Left ventricle myocardium inferior (tissue), 1 donor: ENCODE data around the gene ASTN2. TPM values are rescaled to one million over a fixed set of nuclear protein-coding genes. Genes with fewer than 3 reads are reported as not detected.
A peak's percentile ranks its signal among the peaks of the same experiment; 100 is the strongest.

Experiments
- DNase-seq: peaks from one replicate; pipeline ENCODE4 v3.0.0-alpha.2; 2020
- H3K27ac ChIP-seq: fragments of 200-600 bp; replicated peaks from 2 replicates; pipeline ENCODE4 v1.8.0; 2021
- H3K27me3 ChIP-seq: fragments of 200-600 bp; 2 replicates; pipeline ENCODE4 v1.8.0; 2021; ENCODE audit warnings: low read depth
- H3K36me3 ChIP-seq: fragments of 200-600 bp; 2 replicates; pipeline ENCODE4 v1.8.0; 2021
- H3K4me1 ChIP-seq: fragments of 200-600 bp; 2 replicates; pipeline ENCODE4 v1.8.0; 2021
- H3K4me3 ChIP-seq: fragments of 200-600 bp; 2 replicates; pipeline ENCODE4 v1.8.0; 2021; ENCODE audit warnings: mild to moderate bottlenecking, moderate library complexity
- H3K9me3 ChIP-seq: fragments of 200-600 bp; replicated peaks from 2 replicates; pipeline ENCODE4 v1.8.0; 2021
- CTCF ChIP-seq: fragments of 200-600 bp; IDR thresholded peaks from 2 replicates; pipeline ENCODE4 v1.8.0; 2021; ENCODE audit warnings: antibody characterized with exemption, mild to moderate bottlenecking, borderline replicate concordance
- intact Hi-C: fragments of 100-400 bp; cut with micrococcal nuclease; formaldehyde crosslinking; loops from one replicate; pipeline ENCODE4 v1.11.0; 2022
- total RNA-seq: library from RNA; stranded (reverse); fragmentation: NEBNext Ultra II Directional; extraction: Animal tissue kit (Norgen Biotek cat#: 25700); gene quantifications from one replicate; pipeline ENCODE4 v1.2.1, GENCODE V29; 2021
- donor health status: DM: no; HTN: yes; CAD: no; lungs with severe emphysema.

ASTN2 gene
- total RNA-seq, 1 donor from 2014 or later: 6.1 TPM

- Histone ChIP-seq H3K4me3 (no peak overlapping the region), H3K27ac (no peak overlapping the region), H3K27me3 (peaks cover 97% of the 10 kb centered on the region), H3K4me1 (peaks cover 27% of the 10 kb centered on the region), H3K9me3 (no peaks in the 10 kb centered on the region), H3K36me3 (no peaks in the 10 kb centered on the region)
- DNase-seq: no peak
- intact Hi-C loops: no loop called here
- TF ChIP-seq CTCF: no peak
Observed at GRCh38 chr9:117412006-117412715, 2.7 kb downstream of the ASTN2 start.

DNA sequence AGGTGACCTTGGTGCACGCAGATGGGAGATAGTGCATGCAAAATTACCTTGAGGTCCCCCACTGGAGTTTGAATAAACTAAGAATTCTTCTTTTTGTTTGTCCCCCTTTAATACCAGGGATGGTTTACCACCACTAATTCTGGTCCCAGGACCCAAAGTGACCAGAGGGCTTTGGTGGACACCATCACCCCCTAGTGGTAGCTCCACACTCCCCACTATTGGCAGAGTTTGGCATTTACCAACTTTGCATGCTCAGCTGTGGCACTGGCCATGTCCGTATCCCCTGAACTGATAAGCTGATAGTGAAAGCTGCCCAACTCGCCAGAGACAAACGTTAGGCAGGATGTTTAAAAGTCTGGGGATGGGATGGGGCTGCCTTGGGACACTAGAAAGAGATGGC lies 3.3 kb downstream of the ASTN2 start:
- TF ChIP-seq CTCF: peak; percentile 57
- no peaks in the 10 kb centered on the region for H3K36me3 ChIP-seq
- H3K27me3 ChIP-seq: peaks cover 95% of the 10 kb centered on the region
- H3K4me3 ChIP-seq: no peak overlapping the region
- intact Hi-C loops: no loop called here
- DNase-seq: no peak
- H3K27ac ChIP-seq: no peak overlapping the region
- peaks cover 27% of the 10 kb centered on the region for H3K4me1 ChIP-seq
- no peaks in the 10 kb centered on the region for H3K9me3 ChIP-seq

DNA sequence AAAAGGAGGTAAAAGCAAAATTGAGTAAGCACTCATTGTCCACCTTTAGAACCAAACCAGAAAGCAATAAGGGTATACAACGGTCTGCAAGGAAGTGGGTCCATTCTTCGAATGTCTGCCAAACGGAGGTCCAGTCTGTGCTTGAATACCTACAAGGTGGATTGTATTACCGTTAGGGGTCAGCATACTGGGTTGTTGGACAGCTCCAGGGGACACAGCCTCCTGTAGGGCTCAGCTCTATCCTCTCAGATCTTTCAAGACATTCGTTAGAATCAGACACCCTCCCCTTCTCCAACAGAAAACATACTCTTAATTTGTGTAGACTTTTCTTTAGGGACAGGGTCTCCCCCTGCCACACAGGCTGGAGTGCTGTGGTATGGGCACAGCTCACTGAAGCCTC lies 5.5 kb downstream of the ASTN2 start:
- H3K36me3 ChIP-seq: no peaks in the 10 kb centered on the region
- peaks cover 16% of the 10 kb centered on the region for H3K4me1 ChIP-seq
- H3K9me3 ChIP-seq: no peaks in the 10 kb centered on the region
- intact Hi-C loops: no loop called here
- peaks cover 95% of the 10 kb centered on the region for H3K27me3 ChIP-seq
- H3K27ac ChIP-seq: no peak overlapping the region
- no peak for DNase-seq
- H3K4me3 ChIP-seq: no peak overlapping the region
- TF ChIP-seq CTCF: no peak

DNA sequence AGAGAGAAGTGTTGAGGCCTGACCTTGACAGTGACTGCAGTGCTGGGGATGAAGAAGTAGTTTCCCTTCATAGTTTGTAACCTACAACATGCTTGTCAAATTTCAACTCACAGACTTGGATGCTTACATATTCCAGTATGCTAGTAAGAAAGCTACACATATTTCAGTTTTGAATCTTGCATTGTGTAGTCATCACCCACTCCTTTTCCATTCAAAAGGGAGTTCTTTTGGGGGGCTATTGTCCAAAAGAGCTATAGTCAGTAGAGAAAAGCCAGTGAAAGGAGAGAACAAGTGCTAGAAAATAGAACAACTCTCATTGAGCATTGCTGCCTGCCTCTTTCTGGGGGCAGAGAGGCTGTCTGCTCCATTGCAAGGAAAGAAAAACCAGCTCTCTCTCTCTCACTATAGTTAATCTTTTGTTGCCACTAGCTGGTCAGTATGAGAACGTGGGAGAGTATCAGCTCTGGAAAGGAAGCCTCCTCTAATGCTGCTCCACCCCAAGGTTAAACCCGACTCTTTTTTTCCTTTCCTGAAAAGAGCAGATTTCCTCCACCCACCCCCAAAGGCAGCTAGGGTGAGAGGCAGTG lies 7.3 kb downstream of the ASTN2 start:
- DNase-seq: no peak
- no peak overlapping the region for H3K4me3 ChIP-seq
- H3K27me3 ChIP-seq: peaks cover 95% of the 10 kb centered on the region
- H3K9me3 ChIP-seq: no peaks in the 10 kb centered on the region
- intact Hi-C loops: no loop called here
- no peak for TF ChIP-seq CTCF
- H3K4me1 ChIP-seq: no peaks in the 10 kb centered on the region
- H3K36me3 ChIP-seq: no peaks in the 10 kb centered on the region
- H3K27ac ChIP-seq: no peak overlapping the region

- H3K4me3 ChIP-seq: no peak overlapping the region
- no peaks in the 10 kb centered on the region for H3K4me1 ChIP-seq
- TF ChIP-seq CTCF: no peak
- peaks cover 94% of the 10 kb centered on the region for H3K27me3 ChIP-seq
- intact Hi-C loops: no loop called here
- H3K27ac ChIP-seq: no peak overlapping the region
- H3K36me3 ChIP-seq: no peaks in the 10 kb centered on the region
- DNase-seq: no peak
- H3K9me3 ChIP-seq: no peaks in the 10 kb centered on the region
Observed at GRCh38 chr9:117405950-117406705, 8.7 kb downstream of the ASTN2 start.
